OCI-LY3 (cell line): ENCODE results near the gene DDX5.

Source experiments
- CTCF ChIP-seq: fragments of 200-600, 300-600 bp; sonication (generic); IDR thresholded peaks from 2 replicates; pipeline ENCODE4 v1.5.1; 2014; ENCODE audit warnings: antibody characterized with exemption, low read length, low read depth
- EZH2phosphoT487 ChIP-seq: fragments of 200-600 bp; shearing (Covaris generic); IDR thresholded peaks from 2 replicates; pipeline ENCODE4 v1.6.1; 2018; ENCODE audit warnings: antibody characterized with exemption, mixed run types, low read depth

GRCh38 chr17:64471440-64471839 lies 34.6 kb downstream of the DDX5 start:
- TF ChIP-seq CTCF (no peak), EZH2phosphoT487 (no peak)
